AG04450 (cell line): ENCODE data around the gene LIN28A. TPM values are rescaled to one million over a fixed set of nuclear protein-coding genes. Genes with fewer than 3 reads are reported as not detected.

Experiments
- CTCF ChIA-PET: fragments of 300-600, 350-600 bp; formaldehyde crosslinking; extraction: SDS; loops from one replicate; lab custom pipeline; 2022; ENCODE audit warnings: antibody characterized with exemption, inconsistent platforms; lab: Charles Lee
- POLR2A ChIA-PET: fragments of 350-600 bp; formaldehyde crosslinking; extraction: SDS; loops from one replicate; lab custom pipeline; 2021; ENCODE audit warnings: antibody characterized with exemption, inconsistent platforms; lab: Yijun Ruan, JAX
- DNase-seq: peaks from one replicate; pipeline ENCODE4 v3.0.0-alpha.2; 2011; ENCODE audit warnings: low read depth, low spot score
- H3K27ac ChIP-seq: one replicate; pipeline ENCODE4 v1.5.1; 2012; ENCODE audit warnings: low read depth, low read length, control low read depth
- H3K27me3 ChIP-seq: one replicate; pipeline ENCODE4 v1.6.0; 2012; ENCODE audit warnings: low read length; ENCODE audit not compliant: control insufficient read depth, insufficient read depth
- H3K4me3 ChIP-seq: 2 replicates; pipeline ENCODE4 v1.5.1; 2011; ENCODE audit warnings: mild to moderate bottlenecking, low read depth, low read length, control low read depth
- H3K9me3 ChIP-seq: 2 replicates; pipeline ENCODE4 v1.5.1; 2012; ENCODE audit warnings: low read length; ENCODE audit not compliant: control insufficient read depth, insufficient read depth
- CTCF ChIP-seq: IDR thresholded peaks from 2 replicates; pipeline ENCODE4 v1.5.1; 2011; ENCODE audit warnings: low read depth, low read length, control low read depth, inconsistent platforms
- polyA plus RNA-seq: library from polyadenylated mRNA; depleted of rRNA; stranded (reverse); fragments of >200 nt; gene quantifications from 2 replicates; pipeline ENCODE4 v1.2.3, GENCODE V29; 2011

The LIN28A gene
- polyA plus RNA-seq, 1 experiment = not detected

GRCh38 chr1:26431979-26432695 is 21.5 kb downstream of the LIN28A start, which contains the start of gene DHDDS:
Gene DHDDS, plus strand, starts transcription at chr1:26432321. Its CDS starts 625 bp downstream, at chr1:26432946.
- peak; percentile 96 for DNase-seq
- Histone ChIP-seq H3K9me3 (no peaks in the 10 kb centered on the region; the same call in 1 of the 2 replicates), H3K27ac (peak within 1 kb of the TSS; percentile 63), H3K27me3 (peaks cover 4% of the 10 kb centered on the region), H3K4me3 (peak within 1 kb of the TSS; percentile 87)
- ChIA-PET POLR2A (interaction anchor here (0.6 to 1.3 kb wide), 7 partner anchors 12 to 260 kb away, joined by 3 to 6 read pairs (median 3); partner anchors contain the start of gene HMGN2), CTCF (interaction anchor here (1.1 to 3.2 kb wide), 2 partner anchors 15 to 156 kb away, joined by 4 to 23 read pairs; no protein-coding TSS in a partner anchor)
- TF ChIP-seq CTCF = no peak

- POLR2A ChIA-PET = interaction anchor here (0.8 to 1.3 kb wide), 4 partner anchors 37 to 259 kb away, joined by 3 to 6 read pairs (median 4); partner anchors contain the start of gene HMGN2
- Histone ChIP-seq H3K27me3 (peaks cover under 1% of the 10 kb centered on the region), H3K4me3 (peak overlapping the region; percentile 87), H3K9me3 (no peaks in the 10 kb centered on the region; the same call in 1 of the 2 replicates), H3K27ac (no peak overlapping the region)
- CTCF ChIA-PET = interaction anchor here (1.1 to 3.2 kb wide), 2 partner anchors 16 to 157 kb away, joined by 4 to 23 read pairs; no protein-coding TSS in a partner anchor
- TF ChIP-seq CTCF = no peak
- DNase-seq = no peak
Observed at GRCh38 chr1:26432793-26433192, 22.2 kb downstream of the LIN28A start.

- ChIA-PET CTCF (interaction anchor here (3.2 kb wide), 1 partner anchor 17 kb away, joined by 23 read pairs; no protein-coding TSS in a partner anchor), POLR2A (no interaction called here)
- no peak for DNase-seq
Observed at GRCh38 chr1:26434161-26434752, 23.6 kb downstream of the LIN28A start.

GRCh38 chr1:26438041-26438440 is 27.4 kb downstream of the LIN28A start:
- no peak for TF ChIP-seq CTCF
- no peaks in the 10 kb centered on the region for H3K27me3 ChIP-seq
- ChIA-PET POLR2A (interaction anchor here (0.6 kb wide), 1 partner anchor 11 kb away, joined by 3 read pairs; no protein-coding TSS in a partner anchor), CTCF (interaction anchor here (3.0 kb wide), 1 partner anchor 21 kb away, joined by 9 read pairs; no protein-coding TSS in a partner anchor)
- DNase-seq = no peak
- H3K9me3 ChIP-seq = no peaks in the 10 kb centered on the region
- no peak overlapping the region for H3K27ac ChIP-seq
- H3K4me3 ChIP-seq = no peak overlapping the region

More at GRCh38 chr1:26434161-26434752, 23.6 kb downstream of the LIN28A start:
- H3K4me3 ChIP-seq = no peak overlapping the region
- TF ChIP-seq CTCF = no peak
- H3K27ac ChIP-seq = no peak overlapping the region
- no peaks in the 10 kb centered on the region; the same call in 1 of the 2 replicates for H3K9me3 ChIP-seq
- H3K27me3 ChIP-seq = no peaks in the 10 kb centered on the region
